ENCODE results near the gene PPP1R37. TPM values are rescaled to one million over a fixed set of nuclear protein-coding genes. Genes with fewer than 3 reads are reported as not detected.

Gene PPP1R37
- total and polyA plus RNA-seq, 2 of the 13 experiments (the other 11 are each of a cell fraction or from before 2014, with no cell fraction given), result 9.0 to 14.3 TPM

DNA sequence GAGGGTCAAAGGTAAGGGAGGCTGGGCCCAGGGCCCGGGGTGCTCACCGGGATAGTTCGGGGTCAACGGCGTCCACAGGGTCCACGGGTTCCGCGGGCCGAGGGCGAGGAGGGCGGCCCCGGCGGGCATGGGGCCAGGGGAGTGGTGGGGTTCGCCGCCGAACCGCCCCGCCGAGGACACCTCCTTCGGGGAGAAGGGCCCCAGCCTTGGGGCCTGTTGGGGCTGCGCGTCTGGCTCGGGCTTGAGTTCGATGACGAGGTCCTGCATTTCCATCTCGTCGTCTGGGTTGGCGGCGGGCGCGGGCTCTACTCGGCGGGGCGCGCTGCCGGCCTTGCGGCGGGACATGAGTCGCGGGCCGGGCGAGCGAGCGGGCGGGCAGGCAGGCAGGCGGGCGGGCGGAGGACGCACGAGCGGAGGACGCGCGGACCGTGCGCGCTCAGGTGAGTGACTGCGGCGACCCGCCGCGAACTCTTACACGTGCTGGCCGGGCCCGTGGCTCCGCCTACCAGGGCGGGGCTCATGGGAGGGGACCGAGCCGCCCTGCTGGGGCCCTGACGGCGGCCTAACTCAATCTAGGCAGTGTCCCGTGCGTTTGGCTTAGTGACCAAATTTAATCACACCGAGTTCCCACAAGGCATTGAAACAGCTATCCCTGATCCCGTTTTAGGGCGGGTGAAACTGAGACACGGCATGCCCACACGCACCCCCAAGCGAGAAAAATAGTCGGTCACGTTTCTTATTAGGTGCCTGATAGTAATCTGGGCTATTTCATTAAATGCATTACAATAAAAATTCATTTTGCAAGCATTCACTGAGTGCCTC, 16.7 kb upstream of the PPP1R37 start, which contains the start of gene ZNF296 (continued):
- TF ChIP-seq ZNF282 (IDR thresholded peaks at IDR 0.05; ENCODE audit: partially characterized antibody), result no peak
- no peak for TF ChIP-seq ZNF143 (CRISPR knock-in tag; IDR thresholded peaks at IDR 0.05)
- TF ChIP-seq, protein P1, sequence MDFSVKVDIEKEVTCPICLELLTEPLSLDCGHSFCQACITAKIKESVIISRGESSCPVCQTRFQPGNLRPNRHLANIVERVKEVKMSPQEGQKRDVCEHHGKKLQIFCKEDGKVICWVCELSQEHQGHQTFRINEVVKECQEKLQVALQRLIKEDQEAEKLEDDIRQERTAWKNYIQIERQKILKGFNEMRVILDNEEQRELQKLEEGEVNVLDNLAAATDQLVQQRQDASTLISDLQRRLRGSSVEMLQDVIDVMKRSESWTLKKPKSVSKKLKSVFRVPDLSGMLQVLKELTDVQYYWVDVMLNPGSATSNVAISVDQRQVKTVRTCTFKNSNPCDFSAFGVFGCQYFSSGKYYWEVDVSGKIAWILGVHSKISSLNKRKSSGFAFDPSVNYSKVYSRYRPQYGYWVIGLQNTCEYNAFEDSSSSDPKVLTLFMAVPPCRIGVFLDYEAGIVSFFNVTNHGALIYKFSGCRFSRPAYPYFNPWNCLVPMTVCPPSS (IDR thresholded peaks at IDR 0.05), result no peak
- no peak for TF ChIP-seq ZFP36 (IDR thresholded peaks at IDR 0.05; ENCODE audit: borderline replicate concordance, low read depth, low read length, partially characterized antibody)
- TF ChIP-seq SP140L (CRISPR knock-in tag; IDR thresholded peaks at IDR 0.05; ENCODE audit: borderline replicate concordance), result no peak
- TF ChIP-seq PRMT3 (CRISPR knock-in tag; IDR thresholded peaks at IDR 0.05; ENCODE audit: borderline replicate concordance, low read depth), result no peak
- TF ChIP-seq ZNF777 (CRISPR knock-in tag; IDR thresholded peaks at IDR 0.05), result peak; percentile 87
- no peak for TF ChIP-seq PTBP1 (IDR thresholded peaks at IDR 0.05; ENCODE audit: low read depth, low read length, poor library complexity, severe bottlenecking)
- no peak for TF ChIP-seq NR1H2 (CRISPR knock-in tag; IDR thresholded peaks at IDR 0.05; ENCODE audit: borderline replicate concordance, low read depth)
- TF ChIP-seq, protein P2, sequence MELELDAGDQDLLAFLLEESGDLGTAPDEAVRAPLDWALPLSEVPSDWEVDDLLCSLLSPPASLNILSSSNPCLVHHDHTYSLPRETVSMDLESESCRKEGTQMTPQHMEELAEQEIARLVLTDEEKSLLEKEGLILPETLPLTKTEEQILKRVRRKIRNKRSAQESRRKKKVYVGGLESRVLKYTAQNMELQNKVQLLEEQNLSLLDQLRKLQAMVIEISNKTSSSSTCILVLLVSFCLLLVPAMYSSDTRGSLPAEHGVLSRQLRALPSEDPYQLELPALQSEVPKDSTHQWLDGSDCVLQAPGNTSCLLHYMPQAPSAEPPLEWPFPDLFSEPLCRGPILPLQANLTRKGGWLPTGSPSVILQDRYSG (CRISPR knock-in tag; IDR thresholded peaks at IDR 0.05), result no peak
- TF ChIP-seq, protein P3, sequence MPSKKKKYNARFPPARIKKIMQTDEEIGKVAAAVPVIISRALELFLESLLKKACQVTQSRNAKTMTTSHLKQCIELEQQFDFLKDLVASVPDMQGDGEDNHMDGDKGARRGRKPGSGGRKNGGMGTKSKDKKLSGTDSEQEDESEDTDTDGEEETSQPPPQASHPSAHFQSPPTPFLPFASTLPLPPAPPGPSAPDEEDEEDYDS (CRISPR knock-in tag; IDR thresholded peaks at IDR 0.05), result peak; percentile 57
- TF ChIP-seq, protein P4, sequence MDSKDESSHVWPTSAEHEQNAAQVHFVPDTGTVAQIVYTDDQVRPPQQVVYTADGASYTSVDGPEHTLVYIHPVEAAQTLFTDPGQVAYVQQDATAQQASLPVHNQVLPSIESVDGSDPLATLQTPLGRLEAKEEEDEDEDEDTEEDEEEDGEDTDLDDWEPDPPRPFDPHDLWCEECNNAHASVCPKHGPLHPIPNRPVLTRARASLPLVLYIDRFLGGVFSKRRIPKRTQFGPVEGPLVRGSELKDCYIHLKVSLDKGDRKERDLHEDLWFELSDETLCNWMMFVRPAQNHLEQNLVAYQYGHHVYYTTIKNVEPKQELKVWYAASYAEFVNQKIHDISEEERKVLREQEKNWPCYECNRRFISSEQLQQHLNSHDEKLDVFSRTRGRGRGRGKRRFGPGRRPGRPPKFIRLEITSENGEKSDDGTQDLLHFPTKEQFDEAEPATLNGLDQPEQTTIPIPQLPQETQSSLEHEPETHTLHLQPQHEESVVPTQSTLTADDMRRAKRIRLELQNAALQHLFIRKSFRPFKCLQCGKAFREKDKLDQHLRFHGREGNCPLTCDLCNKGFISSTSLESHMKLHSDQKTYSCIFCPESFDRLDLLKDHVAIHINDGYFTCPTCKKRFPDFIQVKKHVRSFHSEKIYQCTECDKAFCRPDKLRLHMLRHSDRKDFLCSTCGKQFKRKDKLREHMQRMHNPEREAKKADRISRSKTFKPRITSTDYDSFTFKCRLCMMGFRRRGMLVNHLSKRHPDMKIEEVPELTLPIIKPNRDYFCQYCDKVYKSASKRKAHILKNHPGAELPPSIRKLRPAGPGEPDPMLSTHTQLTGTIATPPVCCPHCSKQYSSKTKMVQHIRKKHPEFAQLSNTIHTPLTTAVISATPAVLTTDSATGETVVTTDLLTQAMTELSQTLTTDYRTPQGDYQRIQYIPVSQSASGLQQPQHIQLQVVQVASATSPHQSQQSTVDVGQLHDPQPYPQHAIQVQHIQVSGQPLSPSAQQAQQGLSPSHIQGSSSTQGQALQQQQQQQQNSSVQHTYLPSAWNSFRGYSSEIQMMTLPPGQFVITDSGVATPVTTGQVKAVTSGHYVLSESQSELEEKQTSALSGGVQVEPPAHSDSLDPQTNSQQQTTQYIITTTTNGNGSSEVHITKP (CRISPR knock-in tag; IDR thresholded peaks at IDR 0.05; ENCODE audit: low read depth), result no peak
- TF ChIP-seq, protein P5, sequence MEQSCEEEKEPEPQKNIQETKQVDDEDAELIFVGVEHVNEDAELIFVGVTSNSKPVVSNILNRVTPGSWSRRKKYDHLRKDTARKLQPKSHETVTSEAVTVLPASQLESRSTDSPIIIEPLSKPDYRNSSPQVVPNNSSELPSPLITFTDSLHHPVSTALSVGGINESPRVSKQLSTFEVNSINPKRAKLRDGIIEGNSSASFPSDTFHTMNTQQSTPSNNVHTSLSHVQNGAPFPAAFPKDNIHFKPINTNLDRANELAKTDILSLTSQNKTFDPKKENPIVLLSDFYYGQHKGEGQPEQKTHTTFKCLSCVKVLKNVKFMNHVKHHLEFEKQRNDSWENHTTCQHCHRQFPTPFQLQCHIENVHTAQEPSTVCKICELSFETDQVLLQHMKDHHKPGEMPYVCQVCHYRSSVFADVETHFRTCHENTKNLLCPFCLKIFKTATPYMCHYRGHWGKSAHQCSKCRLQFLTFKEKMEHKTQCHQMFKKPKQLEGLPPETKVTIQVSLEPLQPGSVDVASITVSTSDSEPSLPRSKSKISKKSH (CRISPR knock-in tag; IDR thresholded peaks at IDR 0.05; ENCODE audit: borderline replicate concordance), result no peak
- no peak for TF ChIP-seq GATA4 (IDR thresholded peaks at IDR 0.05; ENCODE audit: borderline replicate concordance, low read depth)
- no peak for TF ChIP-seq ZMYM3 (CRISPR knock-in tag; IDR thresholded peaks at IDR 0.05)
- TF ChIP-seq ZC3H13 (CRISPR knock-in tag; IDR thresholded peaks at IDR 0.05), result peak; percentile 4; the same call in 1 of the 2 replicates
- TF ChIP-seq NR2C2 (CRISPR knock-in tag; IDR thresholded peaks at IDR 0.05; ENCODE audit: borderline replicate concordance), result peak; percentile 66
- no peak for TF ChIP-seq ZNF383 (CRISPR knock-in tag; IDR thresholded peaks at IDR 0.05; ENCODE audit: borderline replicate concordance)
- 0 out of 2 replicates have a peak, but pooled peaks have one; percentile 35 for TF ChIP-seq NFKBIZ (CRISPR knock-in tag; IDR thresholded peaks at IDR 0.05)

All from HepG2 (cell line).